T-helper 9 cell (primary cell): ENCODE data around the gene CHPF.

Source experiments
- DNase-seq: peaks from one replicate; pipeline ENCODE4 v3.0.0-alpha.2; 2020
- total RNA-seq, 2 donors: gene quantifications; one replicate each; lab custom pipeline; 2026; lab: John Stamatoyannopoulos, UW

The CHPF gene
- 11.8 to 12.0 reads per million in 2 donors for total RNA-seq

DNA sequence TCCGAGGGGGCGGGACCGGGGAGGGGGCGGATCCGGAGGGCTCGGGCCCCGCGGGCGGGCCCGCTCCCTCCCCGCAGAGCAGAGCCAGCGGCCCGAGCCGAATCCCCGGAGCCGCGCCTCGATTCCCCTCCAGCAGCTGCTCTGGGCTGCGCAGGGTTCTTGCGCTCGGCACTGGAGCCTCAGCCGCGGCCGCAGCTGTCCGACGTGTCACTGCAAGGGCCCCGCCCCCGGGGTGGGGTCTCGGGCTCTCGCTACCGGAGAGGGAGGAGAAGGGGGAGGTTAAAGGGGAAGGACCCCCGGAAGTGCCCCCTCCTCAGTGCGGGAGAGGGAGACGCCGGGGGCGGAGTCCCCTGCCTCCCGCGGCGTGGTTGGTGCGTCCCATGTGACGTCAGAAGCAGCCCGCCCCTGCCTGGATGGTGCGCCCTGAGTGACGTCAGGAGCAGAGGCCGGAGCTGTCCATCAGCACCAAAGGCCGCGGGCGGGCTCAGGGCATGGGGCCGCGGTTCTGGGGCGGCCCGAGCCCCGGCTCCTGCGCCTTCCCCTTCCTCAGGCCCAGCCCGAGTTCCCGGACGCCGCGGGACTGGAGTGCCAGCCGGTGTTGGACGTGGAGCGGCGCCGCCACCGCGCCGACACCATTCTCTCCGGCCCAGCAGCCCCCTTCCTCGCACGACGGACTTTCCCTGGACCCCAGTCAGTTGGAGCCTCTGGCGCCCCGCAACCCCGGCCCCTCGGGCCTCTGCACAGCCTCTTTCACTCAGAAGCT, at the start of gene CHPF, which contains the start of gene TMEM198:
Gene CHPF (minus strand): TSS at position 214 of the 763 bp plus-strand sequence. CDS start 271 bp downstream, outside the sequence.
Gene TMEM198 (plus strand): TSS at position 433 of the 763 bp plus-strand sequence. CDS start 700 bp downstream, outside the sequence.
- DNase-seq, result peak; percentile 84

- no peak for DNase-seq
Measured at GRCh38 chr2:219593154-219593553, 49.5 kb upstream of the CHPF start.

GRCh38 chr2:219592736-219593135, 49.1 kb upstream of the CHPF start:
- no peak for DNase-seq

GRCh38 chr2:219591091-219591490, 47.5 kb upstream of the CHPF start:
- DNase-seq, result no peak

- no peak for DNase-seq
Measured at GRCh38 chr2:219581346-219581745, 37.7 kb upstream of the CHPF start.

DNA sequence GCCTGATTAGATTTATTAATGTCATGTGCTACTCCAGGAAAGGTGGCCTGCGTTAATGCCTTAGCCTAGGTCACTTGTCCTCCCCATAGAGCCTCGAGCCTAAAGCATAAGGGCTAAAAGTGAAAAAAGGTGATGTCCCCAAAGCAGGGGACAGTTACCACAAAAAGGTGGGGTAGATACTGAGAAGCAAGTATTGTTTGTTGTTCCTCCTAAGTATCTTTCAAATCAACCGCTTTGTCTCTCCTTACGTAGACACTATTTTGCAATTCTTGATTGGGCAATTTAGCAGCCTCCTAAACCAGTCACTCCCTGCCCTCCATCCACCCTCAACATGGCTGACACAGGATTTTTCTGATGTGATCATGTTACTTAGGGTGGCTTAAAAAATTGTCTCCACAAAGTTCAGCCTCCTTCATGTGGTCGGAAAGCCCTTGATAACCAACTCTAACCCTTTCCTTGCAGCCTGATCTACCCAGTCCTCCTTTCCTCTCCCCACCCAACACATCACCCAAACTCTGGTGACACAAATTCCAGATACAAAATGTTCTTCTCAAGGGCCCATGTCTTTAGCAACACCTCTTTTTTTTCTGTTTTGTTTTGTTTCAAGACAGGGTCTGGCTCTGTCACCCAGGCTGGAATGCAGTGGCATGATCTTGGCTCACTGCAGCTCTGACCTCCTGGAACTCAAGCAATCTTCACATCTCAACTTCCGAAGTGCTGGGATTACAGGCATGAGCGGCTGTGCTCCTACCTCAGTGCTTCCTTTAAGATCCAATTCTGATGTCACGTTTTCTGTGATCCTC, 35.4 kb upstream of the CHPF start:
- DNase-seq, result no peak

DNA sequence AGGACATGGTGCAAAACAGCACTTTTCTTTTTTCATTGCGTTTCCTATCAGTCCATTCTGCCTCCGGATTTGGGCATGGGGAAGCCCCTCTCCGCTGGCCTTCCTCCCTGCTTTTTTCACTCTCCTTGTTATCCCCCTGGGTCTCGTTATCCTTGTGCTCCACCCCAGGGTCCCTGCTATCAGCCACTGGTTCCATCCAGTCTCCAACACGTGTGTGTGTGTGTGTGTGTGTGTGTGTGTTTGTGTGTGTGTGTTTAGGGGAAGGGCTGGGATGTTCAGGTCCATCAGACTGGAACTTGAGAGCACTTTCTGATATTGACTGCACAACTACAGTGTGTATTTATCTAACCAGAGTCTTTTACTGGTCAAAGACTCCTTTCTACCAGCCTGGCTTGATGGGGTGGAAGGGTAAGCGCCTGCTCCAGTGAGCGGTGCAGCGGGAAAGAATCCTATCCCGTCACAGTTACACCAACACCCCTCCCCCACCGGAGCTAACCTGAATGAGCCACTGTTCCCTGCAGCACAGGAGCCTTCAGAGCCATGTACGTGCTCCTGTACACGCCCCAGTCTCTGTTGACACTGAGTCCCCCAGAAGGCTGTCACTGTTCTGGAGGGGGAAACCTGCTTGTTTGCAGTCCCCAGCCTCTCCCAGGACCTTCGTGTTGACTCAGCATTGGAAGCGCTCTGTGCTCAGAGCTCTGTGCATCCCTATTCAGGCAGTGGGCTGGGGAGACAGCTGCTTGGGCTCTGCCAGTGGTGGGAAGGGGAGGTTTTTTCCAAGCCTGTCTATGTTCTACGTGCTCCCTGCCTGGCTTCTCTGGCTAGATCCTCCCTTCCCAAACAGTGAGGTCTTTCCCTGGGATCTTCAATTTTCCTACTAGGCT, 33.1 kb upstream of the CHPF start:
- DNase-seq, result no peak

GRCh38 chr2:219575566-219576504, 32.2 kb upstream of the CHPF start:
- DNase-seq, result no peak

- no peak for DNase-seq
Measured at GRCh38 chr2:219574484-219575311, 31.1 kb upstream of the CHPF start.

DNA sequence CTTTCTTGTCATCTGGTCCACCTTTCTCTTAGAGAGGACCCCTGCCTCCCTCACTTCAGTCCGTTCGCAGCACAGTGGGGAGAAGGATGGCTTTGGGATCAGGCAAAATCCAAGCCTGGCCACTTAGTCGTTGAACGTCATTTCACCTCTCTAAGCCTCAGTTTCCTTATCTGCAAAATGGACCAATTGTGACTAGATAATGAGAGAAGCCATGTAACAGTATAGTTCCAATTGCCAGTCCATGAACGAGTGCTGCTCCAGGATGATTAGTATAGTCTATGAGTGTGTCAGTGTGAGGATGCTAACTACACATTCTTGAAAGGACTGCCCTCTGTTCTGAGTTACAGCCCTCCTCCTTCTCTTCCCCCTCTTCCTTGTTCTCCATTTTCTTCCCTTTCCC, 29.6 kb upstream of the CHPF start:
- no peak for DNase-seq

DNA sequence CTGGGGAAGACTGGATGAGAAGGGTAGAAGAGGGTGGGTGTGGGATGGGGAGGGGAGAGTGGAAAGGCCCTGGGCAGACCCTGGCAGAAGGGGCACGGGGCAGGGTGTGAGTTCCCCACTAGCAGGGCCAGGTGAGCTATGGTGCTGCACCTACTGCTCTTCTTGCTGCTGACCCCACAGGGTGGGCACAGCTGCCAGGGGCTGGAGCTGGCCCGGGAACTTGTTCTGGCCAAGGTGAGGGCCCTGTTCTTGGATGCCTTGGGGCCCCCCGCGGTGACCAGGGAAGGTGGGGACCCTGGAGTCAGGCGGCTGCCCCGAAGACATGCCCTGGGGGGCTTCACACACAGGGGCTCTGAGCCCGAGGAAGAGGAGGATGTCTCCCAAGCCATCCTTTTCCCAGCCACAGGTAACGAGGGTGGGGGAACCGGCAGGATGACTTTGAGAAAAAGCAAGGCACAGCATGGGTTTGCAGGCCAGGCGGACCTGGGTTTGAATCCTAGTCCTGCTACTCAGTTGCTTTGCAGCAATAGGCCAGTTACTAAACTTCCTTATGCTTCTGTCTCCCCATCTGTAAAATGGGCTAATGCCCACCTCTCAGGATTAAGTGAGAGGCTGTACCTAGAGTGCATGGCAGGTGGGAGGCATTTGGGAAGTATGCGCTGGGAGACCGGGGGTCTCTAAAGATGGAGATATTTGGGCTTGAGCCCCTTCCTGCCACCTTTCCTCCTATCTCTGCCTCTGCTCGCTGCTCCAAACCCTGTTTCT, 28.8 kb upstream of the CHPF start, which contains the start of gene INHA:
Gene INHA (plus strand): TSS at position 74 of the 765 bp plus-strand sequence. CDS start 65 bp downstream, at position 139.
- DNase-seq, result no peak

GRCh38 chr2:219571311-219572236, 28.0 kb upstream of the CHPF start, which contains the start of gene OBSL1:
TSS of gene OBSL1 (minus strand) at chr2:219571539. CDS start at chr2:219571232, 307 bp downstream.
- DNase-seq, result no peak

GRCh38 chr2:219570924-219571310, 27.3 kb upstream of the CHPF start:
- no peak for DNase-seq

- no peak for DNase-seq
Measured at GRCh38 chr2:219570194-219570923, 26.8 kb upstream of the CHPF start.

DNA sequence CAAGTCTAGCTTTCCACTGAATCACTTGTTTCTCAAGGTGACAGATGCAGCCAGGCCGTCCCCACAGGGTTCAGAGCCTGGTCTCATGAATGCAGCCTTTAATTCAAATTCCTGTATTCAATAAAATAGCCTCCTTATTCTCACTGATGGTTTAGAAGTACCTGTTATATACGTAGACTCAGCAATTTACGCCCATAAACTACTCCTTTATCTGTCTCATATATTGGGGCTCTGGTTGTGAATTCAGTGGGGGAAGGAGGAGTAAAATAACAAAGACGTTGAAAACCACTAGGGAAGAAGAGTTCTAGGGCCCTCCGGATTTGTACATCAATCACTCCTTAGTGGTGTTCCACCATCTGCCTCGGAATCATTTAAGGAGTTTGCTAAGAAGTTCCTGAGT, 26.0 kb upstream of the CHPF start:
- DNase-seq, result no peak

GRCh38 chr2:219569041-219569440, 25.4 kb upstream of the CHPF start:
- DNase-seq, result no peak

GRCh38 chr2:219567791-219568361, 24.3 kb upstream of the CHPF start:
- no peak for DNase-seq
